ENCODE data around the gene SETMAR. TPM values are rescaled to one million over a fixed set of nuclear protein-coding genes. Genes with fewer than 3 reads are reported as not detected.

The SETMAR gene
- total RNA-seq, 1 experiment from 2014 or later: 9.4 TPM

GRCh38 chr3:4359805-4360502 lies 56.8 kb downstream of the SETMAR start:
- no peaks in the 10 kb centered on the region for H3K9me3 ChIP-seq (ENCODE audit: control insufficient read depth in 1 of 2, insufficient read depth in 1 of 2, low read depth in 1 of 2, low read length in 2 of 2)
- CTCF ChIA-PET: no interaction called here

GRCh38 chr3:4360817-4361216 lies 57.6 kb downstream of the SETMAR start:
- ChIA-PET RAD21 (ENCODE audit: low non-redundant PET in 1 of 2, low total read pairs in 2 of 2, uncharacterized antibody in 2 of 2, unreplicated experiment in 2 of 2) (no interaction called here), CTCF (interaction anchor here (1.6 kb wide), 1 partner anchor 10 kb away, joined by 11 read pairs; no protein-coding TSS in a partner anchor), POLR2A (no interaction called here)
- H3K27me3 ChIP-seq (ENCODE audit: insufficient read depth, low read length): no peaks in the 10 kb centered on the region
- no peak overlapping the region for H2AFZ ChIP-seq (ENCODE audit: low read depth, low read length, poor library complexity, severe bottlenecking)
- no peaks in the 10 kb centered on the region for H4K20me1 ChIP-seq (ENCODE audit: insufficient read depth)
- no peaks in the 10 kb centered on the region for H3K9me2 ChIP-seq (ENCODE audit: insufficient read depth)
- intact Hi-C loops (cut with micrococcal nuclease): no loop called here
- H3K9ac ChIP-seq (ENCODE audit: low read length): no peak overlapping the region
- TF ChIP-seq ZFX (IDR thresholded peaks at IDR 0.05) (no peak), MAX (IDR thresholded peaks at IDR 0.05) (no peak), POLR2A (IDR thresholded peaks at IDR 0.05; ENCODE audit: borderline replicate concordance, extremely low read depth, insufficient read depth, insufficient read length) (no peak), SRF (IDR thresholded peaks at IDR 0.05; ENCODE audit: low read depth) (no peak), JUND (IDR thresholded peaks at IDR 0.05) (no peak), EZH2phosphoT487 (IDR thresholded peaks at IDR 0.05; ENCODE audit: borderline replicate concordance) (no peak), FOSL1 (IDR thresholded peaks at IDR 0.05; ENCODE audit: low read depth) (no peak), ELF1 (IDR thresholded peaks at IDR 0.05; ENCODE audit: borderline replicate concordance, low read depth) (no peak), REST (IDR thresholded peaks at IDR 0.05; ENCODE audit: low read depth) (no peak)
- BruUV-seq (replicated peaks): no TSS peak
- no peak overlapping the region for H3K4me3 ChIP-seq (replicated peaks in 1 of 2; ENCODE audit: low read depth in 1 of 2, low read length in 2 of 2)
- H3K9me3 ChIP-seq (ENCODE audit: control insufficient read depth in 1 of 2, insufficient read depth in 1 of 2, low read depth in 1 of 2, low read length in 2 of 2): no peaks in the 10 kb centered on the region
- H3K4me2 ChIP-seq (ENCODE audit: low read length): no peak overlapping the region
- ATAC-seq: no peak
- H3K27ac ChIP-seq (ENCODE audit: low read depth, low read length): no peak overlapping the region
- H3K4me1 ChIP-seq (ENCODE audit: control insufficient read depth in 1 of 2, insufficient read depth in 2 of 2, low read length in 2 of 2): no peaks in the 10 kb centered on the region
- H3K36me3 ChIP-seq (ENCODE audit: control insufficient read depth in 1 of 2, insufficient read depth in 2 of 2, low read length in 2 of 2): no peaks in the 10 kb centered on the region
- no peaks in the 10 kb centered on the region for H3K79me2 ChIP-seq (ENCODE audit: insufficient read depth, low read length)
- DNase-seq (ENCODE audit: low read depth, low spot score): no peak

More at GRCh38 chr3:4359805-4360502, 56.8 kb downstream of the SETMAR start:
- TF ChIP-seq YY1 (IDR thresholded peaks at IDR 0.05; ENCODE audit: extremely low read depth, insufficient replicate concordance, low read depth, low read length) (no peak), CEBPB (IDR thresholded peaks at IDR 0.05; ENCODE audit: low read depth) (no peak), EZH2phosphoT487 (IDR thresholded peaks at IDR 0.05; ENCODE audit: borderline replicate concordance) (no peak), MAX (IDR thresholded peaks at IDR 0.05) (no peak)
- Histone ChIP-seq H3K9me2 (ENCODE audit: insufficient read depth) (no peaks in the 10 kb centered on the region), H3K9ac (ENCODE audit: low read length) (no peak overlapping the region), H3K27ac (ENCODE audit: low read depth, low read length) (no peak overlapping the region), H3K79me2 (ENCODE audit: insufficient read depth, low read length) (no peaks in the 10 kb centered on the region), H3K4me2 (ENCODE audit: low read length) (no peak overlapping the region), H4K20me1 (ENCODE audit: insufficient read depth) (no peaks in the 10 kb centered on the region), H3K27me3 (ENCODE audit: insufficient read depth, low read length) (no peaks in the 10 kb centered on the region), H2AFZ (ENCODE audit: low read depth, low read length, poor library complexity, severe bottlenecking) (no peak overlapping the region), H3K36me3 (ENCODE audit: control insufficient read depth in 1 of 2, insufficient read depth in 2 of 2, low read length in 2 of 2) (no peaks in the 10 kb centered on the region), H3K4me1 (ENCODE audit: control insufficient read depth in 1 of 2, insufficient read depth in 2 of 2, low read length in 2 of 2) (no peaks in the 10 kb centered on the region), H3K4me3 (replicated peaks in 1 of 2; ENCODE audit: low read depth in 1 of 2, low read length in 2 of 2) (no peak overlapping the region)
- no TSS peak for BruUV-seq (replicated peaks)
- RAD21 ChIA-PET (ENCODE audit: low non-redundant PET in 1 of 2, low total read pairs in 2 of 2, uncharacterized antibody in 2 of 2, unreplicated experiment in 2 of 2): no interaction called here
- intact Hi-C loops (cut with micrococcal nuclease): loop anchor here (10.0 kb wide), 1 partner anchor 695 kb away; no protein-coding TSS in a partner anchor
- DNase-seq (ENCODE audit: low read depth, low spot score) (no peak), ATAC-seq (no peak)
- POLR2A ChIA-PET: no interaction called here
